SK-N-SH (cell line): Measurements from ENCODE around the gene CD33.

Experiments used
- CTCF ChIP-seq: fragments of 200-600 bp; sonication (generic); IDR thresholded peaks from 2 replicates; pipeline ENCODE4 v1.6.1; 2017; ENCODE audit warnings: antibody characterized with exemption, mild to moderate bottlenecking, moderate library complexity
- POLR2AphosphoS5 ChIP-seq: IDR thresholded peaks from 2 replicates; pipeline ENCODE4 v1.6.1; 2012; ENCODE audit warnings: low read depth, low read length
- USF2 ChIP-seq: fragments of 150-350 bp; IDR thresholded peaks from 2 replicates; pipeline ENCODE4 v1.6.1; 2017; ENCODE audit warnings: antibody characterized with exemption, low read length, low read depth, borderline replicate concordance

GRCh38 chr19:51277112-51277511 is 52.2 kb downstream of the CD33 start:
- no peak for TF ChIP-seq CTCF
- no peak for TF ChIP-seq POLR2AphosphoS5
- no peak for TF ChIP-seq USF2
